ENCODE results near the gene RTN1. TPM values are rescaled to one million over a fixed set of nuclear protein-coding genes. Genes with fewer than 3 reads are reported as not detected.

The RTN1 gene
- total and polyA plus RNA-seq, 9 of the 15 experiments (the other 6 are each of a cell fraction or from before 2014, with no cell fraction given) = 0.03 to 0.09 TPM; not detected in 7

DNA sequence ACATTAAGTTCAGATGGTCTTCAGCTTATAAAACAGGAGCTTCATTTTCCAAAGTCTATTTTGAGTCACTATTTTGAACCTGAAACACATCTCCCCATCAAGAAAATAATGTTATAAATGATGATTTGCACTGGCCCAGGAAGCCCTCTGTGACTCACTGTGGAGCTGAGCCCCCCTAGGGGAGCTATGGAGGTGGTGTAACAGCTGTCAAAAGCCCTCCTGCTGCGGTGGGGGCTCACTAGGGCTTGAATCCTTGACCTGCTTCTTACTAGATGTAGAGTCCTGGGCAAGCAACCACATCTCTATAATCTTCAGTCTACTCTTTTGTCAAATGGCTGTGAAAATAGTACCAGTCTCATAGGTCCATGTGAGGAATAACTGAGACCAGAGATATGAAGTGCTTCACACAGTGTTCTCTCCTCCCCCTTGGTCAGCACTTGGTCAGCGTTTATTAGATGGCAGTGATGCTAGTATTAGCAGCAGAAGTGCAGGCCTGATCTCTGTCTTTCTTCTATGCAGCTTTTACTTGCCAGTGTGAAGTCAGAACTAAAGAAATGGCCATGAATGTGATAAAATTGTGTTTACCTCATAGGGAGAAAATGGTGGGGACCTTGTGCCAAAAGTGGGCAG lies 83.4 kb downstream of the RTN1 start:
- no peaks in the 10 kb centered on the region for H3K9me1 ChIP-seq (ENCODE audit: control insufficient read depth, insufficient read depth, low read length)
- no peaks in the 10 kb centered on the region for H3K79me2 ChIP-seq (ENCODE audit: control insufficient read depth, insufficient read depth, low read length)
- intact Hi-C loops (cut with micrococcal nuclease) (no loop called here), in situ Hi-C loops (cut with MboI) (no loop called here)
- no peaks in the 10 kb centered on the region for H4K20me1 ChIP-seq (replicated peaks; ENCODE audit: control insufficient read depth, insufficient read depth, low read length)
- H2AFZ ChIP-seq (ENCODE audit: low read depth, low read length) = no peak overlapping the region
- CTCF ChIA-PET (ENCODE audit: low intra/inter-chr PET ratio) = no interaction called here
- POLR2A ChIA-PET = no interaction called here
- no peaks in the 10 kb centered on the region for H3K36me3 ChIP-seq (ENCODE audit: control insufficient read depth, insufficient read depth, low read length)
- H3K9ac ChIP-seq (ENCODE audit: insufficient read depth in 1 of 2, low read depth in 2 of 2, low read length in 2 of 2) = no peak overlapping the region
- H3K4me3 ChIP-seq = no peak overlapping the region
- no TSS peak for BruUV-seq (replicated peaks)
- ATAC-seq (no peak), DNase-seq (ENCODE audit: extremely low read depth in 1 of 4, low spot score in 3 of 4) (peak in 1 of 4 experiments; percentile 4), FAIRE-seq (no peak)
- no peaks in the 10 kb centered on the region for H3K27me3 ChIP-seq (ENCODE audit: control insufficient read depth in 2 of 2, insufficient read depth in 2 of 2, low read length in 2 of 2)
- H3K4me2 ChIP-seq (ENCODE audit: insufficient read depth, low read length) = no peak overlapping the region
- H3K4me1 ChIP-seq (replicated peaks in 1 of 2; ENCODE audit: control insufficient read depth in 2 of 2, insufficient read depth in 2 of 2, low read length in 2 of 2) = no peaks in the 10 kb centered on the region
- no peaks in the 10 kb centered on the region for H3K9me3 ChIP-seq (replicated peaks; ENCODE audit: control insufficient read depth, insufficient read depth, low read depth, low read length)
- 0% methylated on average over 2 of the region's 2 CpGs for WGBS (ENCODE audit: insufficient coverage, low coverage, missing lambda C conversion rate)
- no peak for TF ChIP-seq U2AF1 (optimal IDR thresholded peaks at IDR 0.05; ENCODE audit: low read depth, low read length)
- TF ChIP-seq, protein P1, sequence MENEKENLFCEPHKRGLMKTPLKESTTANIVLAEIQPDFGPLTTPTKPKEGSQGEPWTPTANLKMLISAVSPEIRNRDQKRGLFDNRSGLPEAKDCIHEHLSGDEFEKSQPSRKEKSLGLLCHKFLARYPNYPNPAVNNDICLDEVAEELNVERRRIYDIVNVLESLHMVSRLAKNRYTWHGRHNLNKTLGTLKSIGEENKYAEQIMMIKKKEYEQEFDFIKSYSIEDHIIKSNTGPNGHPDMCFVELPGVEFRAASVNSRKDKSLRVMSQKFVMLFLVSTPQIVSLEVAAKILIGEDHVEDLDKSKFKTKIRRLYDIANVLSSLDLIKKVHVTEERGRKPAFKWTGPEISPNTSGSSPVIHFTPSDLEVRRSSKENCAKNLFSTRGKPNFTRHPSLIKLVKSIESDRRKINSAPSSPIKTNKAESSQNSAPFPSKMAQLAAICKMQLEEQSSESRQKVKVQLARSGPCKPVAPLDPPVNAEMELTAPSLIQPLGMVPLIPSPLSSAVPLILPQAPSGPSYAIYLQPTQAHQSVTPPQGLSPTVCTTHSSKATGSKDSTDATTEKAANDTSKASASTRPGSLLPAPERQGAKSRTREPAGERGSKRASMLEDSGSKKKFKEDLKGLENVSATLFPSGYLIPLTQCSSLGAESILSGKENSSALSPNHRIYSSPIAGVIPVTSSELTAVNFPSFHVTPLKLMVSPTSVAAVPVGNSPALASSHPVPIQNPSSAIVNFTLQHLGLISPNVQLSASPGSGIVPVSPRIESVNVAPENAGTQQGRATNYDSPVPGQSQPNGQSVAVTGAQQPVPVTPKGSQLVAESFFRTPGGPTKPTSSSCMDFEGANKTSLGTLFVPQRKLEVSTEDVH (IDR thresholded peaks at IDR 0.05; ENCODE audit: low read depth, partially characterized antibody) = no peak
- TF ChIP-seq POU5F1 (IDR thresholded peaks at IDR 0.05; ENCODE audit: borderline replicate concordance, low read depth, low read length, partially characterized antibody) = no peak
- TF ChIP-seq ZNF282 (CRISPR knock-in tag; IDR thresholded peaks at IDR 0.05) = no peak
- no peak for TF ChIP-seq LARP7 (IDR thresholded peaks at IDR 0.05)
- no peak for TF ChIP-seq MEF2D (tag; conservative IDR thresholded peaks at IDR 0.05; ENCODE audit: low read depth)
- TF ChIP-seq NCOA2 (IDR thresholded peaks at IDR 0.05; ENCODE audit: partially characterized antibody in 2 of 2) = no peak
- TF ChIP-seq, protein P2, sequence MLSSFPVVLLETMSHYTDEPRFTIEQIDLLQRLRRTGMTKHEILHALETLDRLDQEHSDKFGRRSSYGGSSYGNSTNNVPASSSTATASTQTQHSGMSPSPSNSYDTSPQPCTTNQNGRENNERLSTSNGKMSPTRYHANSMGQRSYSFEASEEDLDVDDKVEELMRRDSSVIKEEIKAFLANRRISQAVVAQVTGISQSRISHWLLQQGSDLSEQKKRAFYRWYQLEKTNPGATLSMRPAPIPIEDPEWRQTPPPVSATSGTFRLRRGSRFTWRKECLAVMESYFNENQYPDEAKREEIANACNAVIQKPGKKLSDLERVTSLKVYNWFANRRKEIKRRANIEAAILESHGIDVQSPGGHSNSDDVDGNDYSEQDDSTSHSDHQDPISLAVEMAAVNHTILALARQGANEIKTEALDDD (IDR thresholded peaks at IDR 0.05) = no peak
- TF ChIP-seq, protein P3, sequence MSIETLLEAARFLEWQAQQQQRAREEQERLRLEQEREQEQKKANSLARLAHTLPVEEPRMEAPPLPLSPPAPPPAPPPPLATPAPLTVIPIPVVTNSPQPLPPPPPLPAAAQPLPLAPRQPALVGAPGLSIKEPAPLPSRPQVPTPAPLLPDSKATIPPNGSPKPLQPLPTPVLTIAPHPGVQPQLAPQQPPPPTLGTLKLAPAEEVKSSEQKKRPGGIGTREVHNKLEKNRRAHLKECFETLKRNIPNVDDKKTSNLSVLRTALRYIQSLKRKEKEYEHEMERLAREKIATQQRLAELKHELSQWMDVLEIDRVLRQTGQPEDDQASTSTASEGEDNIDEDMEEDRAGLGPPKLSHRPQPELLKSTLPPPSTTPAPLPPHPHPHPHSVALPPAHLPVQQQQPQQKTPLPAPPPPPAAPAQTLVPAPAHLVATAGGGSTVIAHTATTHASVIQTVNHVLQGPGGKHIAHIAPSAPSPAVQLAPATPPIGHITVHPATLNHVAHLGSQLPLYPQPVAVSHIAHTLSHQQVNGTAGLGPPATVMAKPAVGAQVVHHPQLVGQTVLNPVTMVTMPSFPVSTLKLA (conservative IDR thresholded peaks at IDR 0.05) = no peak
- TF ChIP-seq, protein P4, sequence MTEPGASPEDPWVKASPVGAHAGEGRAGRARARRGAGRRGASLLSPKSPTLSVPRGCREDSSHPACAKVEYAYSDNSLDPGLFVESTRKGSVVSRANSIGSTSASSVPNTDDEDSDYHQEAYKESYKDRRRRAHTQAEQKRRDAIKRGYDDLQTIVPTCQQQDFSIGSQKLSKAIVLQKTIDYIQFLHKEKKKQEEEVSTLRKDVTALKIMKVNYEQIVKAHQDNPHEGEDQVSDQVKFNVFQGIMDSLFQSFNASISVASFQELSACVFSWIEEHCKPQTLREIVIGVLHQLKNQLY (CRISPR knock-in tag; conservative IDR thresholded peaks at IDR 0.05) = no peak
- TF ChIP-seq, protein P5, sequence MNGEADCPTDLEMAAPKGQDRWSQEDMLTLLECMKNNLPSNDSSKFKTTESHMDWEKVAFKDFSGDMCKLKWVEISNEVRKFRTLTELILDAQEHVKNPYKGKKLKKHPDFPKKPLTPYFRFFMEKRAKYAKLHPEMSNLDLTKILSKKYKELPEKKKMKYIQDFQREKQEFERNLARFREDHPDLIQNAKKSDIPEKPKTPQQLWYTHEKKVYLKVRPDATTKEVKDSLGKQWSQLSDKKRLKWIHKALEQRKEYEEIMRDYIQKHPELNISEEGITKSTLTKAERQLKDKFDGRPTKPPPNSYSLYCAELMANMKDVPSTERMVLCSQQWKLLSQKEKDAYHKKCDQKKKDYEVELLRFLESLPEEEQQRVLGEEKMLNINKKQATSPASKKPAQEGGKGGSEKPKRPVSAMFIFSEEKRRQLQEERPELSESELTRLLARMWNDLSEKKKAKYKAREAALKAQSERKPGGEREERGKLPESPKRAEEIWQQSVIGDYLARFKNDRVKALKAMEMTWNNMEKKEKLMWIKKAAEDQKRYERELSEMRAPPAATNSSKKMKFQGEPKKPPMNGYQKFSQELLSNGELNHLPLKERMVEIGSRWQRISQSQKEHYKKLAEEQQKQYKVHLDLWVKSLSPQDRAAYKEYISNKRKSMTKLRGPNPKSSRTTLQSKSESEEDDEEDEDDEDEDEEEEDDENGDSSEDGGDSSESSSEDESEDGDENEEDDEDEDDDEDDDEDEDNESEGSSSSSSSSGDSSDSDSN (IDR thresholded peaks at IDR 0.05; ENCODE audit: borderline replicate concordance in 1 of 2, low read depth in 2 of 2, low read length in 2 of 2) = no peak
- no peak for TF ChIP-seq MIER1 (IDR thresholded peaks at IDR 0.05; ENCODE audit: low read depth)
- no peak overlapping the region for H3K27ac ChIP-seq (ENCODE audit: extremely low read depth, low read depth, low read length)

All from K562 (cell line).